ENCODE results near the gene PLK3. TPM values are rescaled to one million over a fixed set of nuclear protein-coding genes. Genes with fewer than 3 reads are reported as not detected.
"Not testable (repeated sequence)": the region's sequence is repeated elsewhere in the genome, so short reads cannot be mapped to it uniquely, and the experiment has no call there.

The PLK3 gene
- total RNA-seq, 1 donor from 2014 or later: 2.2 TPM

DNA sequence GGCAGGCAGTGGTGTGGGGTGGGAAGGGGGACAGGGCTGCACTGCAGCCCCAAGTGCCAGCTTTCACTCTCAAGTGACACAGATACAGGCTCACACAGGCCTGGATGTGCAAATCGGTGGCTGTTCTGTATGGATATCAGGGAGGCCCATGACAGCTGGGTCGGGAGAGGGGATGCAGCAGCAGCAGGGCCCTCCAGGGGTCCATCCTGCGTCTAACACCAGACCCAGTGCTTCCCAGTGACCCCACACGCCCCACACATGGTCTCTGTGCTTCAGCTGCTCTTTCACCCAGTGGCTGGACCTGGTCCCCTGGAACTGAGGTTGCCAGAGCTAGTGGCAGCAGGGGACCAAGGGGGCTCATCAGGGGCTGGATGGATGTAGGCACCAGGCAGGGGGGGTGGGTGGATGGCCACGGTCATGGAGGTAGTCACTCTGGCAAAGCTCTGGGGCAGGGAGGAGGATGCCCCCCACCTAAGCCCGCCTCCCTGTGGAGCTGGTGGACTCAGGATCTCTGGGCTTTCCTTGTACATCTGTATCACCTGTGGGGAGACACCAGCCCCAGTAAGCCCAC is 22.0 kb downstream of the PLK3 start:
- H3K27ac ChIP-seq: no peak overlapping the region
- H3K36me3 Mint-ChIP-seq: peaks cover 2% of the 10 kb centered on the region
- H3K4me2 ChIP-seq: no peak overlapping the region
- H3K79me2 ChIP-seq (ENCODE audit: low read depth): no peaks in the 10 kb centered on the region
- no peak overlapping the region for H3K4me3 Mint-ChIP-seq
- H3K27ac Mint-ChIP-seq: no peak overlapping the region
- DNase-seq (ENCODE audit: low spot score): no peak
- H4K20me1 ChIP-seq (ENCODE audit: low read depth): no peaks in the 10 kb centered on the region
- no peak overlapping the region for H3K4me3 ChIP-seq
- no peak overlapping the region for H3K9ac ChIP-seq
- peaks cover 8% of the 10 kb centered on the region for H3K4me1 ChIP-seq
- no peak overlapping the region for H2AFZ ChIP-seq (replicated peaks)
- H3F3A ChIP-seq (ENCODE audit: low read depth): peaks cover 26% of the 10 kb centered on the region
- peaks cover 12% of the 10 kb centered on the region for H3K27me3 Mint-ChIP-seq (ENCODE audit: insufficient read depth, low read depth)
- H3K4me1 Mint-ChIP-seq: peaks cover 27% of the 10 kb centered on the region
- H3K27me3 ChIP-seq: no peaks in the 10 kb centered on the region
- no peaks in the 10 kb centered on the region for H3K9me3 ChIP-seq (ENCODE audit: low read depth)
- H3K9me3 Mint-ChIP-seq: peaks cover 11% of the 10 kb centered on the region
- H3K36me3 ChIP-seq: no peaks in the 10 kb centered on the region
- TF ChIP-seq EZH2phosphoT487 (IDR thresholded peaks at IDR 0.05) (no peak), EZH2 (IDR thresholded peaks at IDR 0.05) (no peak)
- TF ChIP-seq, protein P1, sequence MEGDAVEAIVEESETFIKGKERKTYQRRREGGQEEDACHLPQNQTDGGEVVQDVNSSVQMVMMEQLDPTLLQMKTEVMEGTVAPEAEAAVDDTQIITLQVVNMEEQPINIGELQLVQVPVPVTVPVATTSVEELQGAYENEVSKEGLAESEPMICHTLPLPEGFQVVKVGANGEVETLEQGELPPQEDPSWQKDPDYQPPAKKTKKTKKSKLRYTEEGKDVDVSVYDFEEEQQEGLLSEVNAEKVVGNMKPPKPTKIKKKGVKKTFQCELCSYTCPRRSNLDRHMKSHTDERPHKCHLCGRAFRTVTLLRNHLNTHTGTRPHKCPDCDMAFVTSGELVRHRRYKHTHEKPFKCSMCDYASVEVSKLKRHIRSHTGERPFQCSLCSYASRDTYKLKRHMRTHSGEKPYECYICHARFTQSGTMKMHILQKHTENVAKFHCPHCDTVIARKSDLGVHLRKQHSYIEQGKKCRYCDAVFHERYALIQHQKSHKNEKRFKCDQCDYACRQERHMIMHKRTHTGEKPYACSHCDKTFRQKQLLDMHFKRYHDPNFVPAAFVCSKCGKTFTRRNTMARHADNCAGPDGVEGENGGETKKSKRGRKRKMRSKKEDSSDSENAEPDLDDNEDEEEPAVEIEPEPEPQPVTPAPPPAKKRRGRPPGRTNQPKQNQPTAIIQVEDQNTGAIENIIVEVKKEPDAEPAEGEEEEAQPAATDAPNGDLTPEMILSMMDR (IDR thresholded peaks at IDR 0.05): no peak

DNA sequence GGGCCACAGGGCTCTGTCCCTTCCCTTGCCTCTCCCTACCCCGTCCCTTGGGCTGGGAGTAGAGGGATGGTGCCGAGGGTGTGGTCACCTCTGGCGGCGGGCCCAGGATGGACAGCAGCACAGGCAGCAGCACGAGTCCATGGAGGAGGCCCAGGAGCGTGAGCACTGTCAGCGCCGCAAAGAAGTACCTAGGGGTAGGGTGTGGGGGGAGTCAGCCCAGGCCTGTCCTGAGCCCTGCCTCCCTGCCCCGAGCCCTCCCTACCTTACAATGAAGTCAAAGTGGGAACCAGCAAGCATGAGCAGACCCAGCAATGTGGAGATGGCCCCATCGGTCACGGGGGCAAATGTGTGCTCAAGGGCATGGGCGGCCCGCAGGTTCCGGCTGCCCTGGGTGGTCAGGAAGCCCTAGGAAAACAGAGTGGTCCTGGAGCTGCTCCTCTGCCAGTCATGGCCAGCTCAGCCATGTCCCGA is 22.8 kb downstream of the PLK3 start:
- Histone ChIP-seq H3K4me1 (peaks cover 8% of the 10 kb centered on the region), H3K27me3 (no peaks in the 10 kb centered on the region), H3K9me3 (ENCODE audit: low read depth) (no peaks in the 10 kb centered on the region), H3K9ac (no peak overlapping the region), H3K27ac (no peak overlapping the region), H2AFZ (replicated peaks) (no peak overlapping the region), H3K4me2 (no peak overlapping the region), H3K36me3 (no peaks in the 10 kb centered on the region), H3F3A (ENCODE audit: low read depth) (peaks cover 26% of the 10 kb centered on the region), H3K4me3 (no peak overlapping the region), H4K20me1 (ENCODE audit: low read depth) (no peaks in the 10 kb centered on the region), H3K79me2 (ENCODE audit: low read depth) (no peaks in the 10 kb centered on the region)
- Mint-ChIP-seq H3K27me3 (ENCODE audit: insufficient read depth, low read depth) (peaks cover 12% of the 10 kb centered on the region), H3K27ac (no peak overlapping the region), H3K4me3 (no peak overlapping the region), H3K9me3 (peaks cover 6% of the 10 kb centered on the region), H3K4me1 (peaks cover 22% of the 10 kb centered on the region), H3K36me3 (no peaks in the 10 kb centered on the region)
- DNase-seq (ENCODE audit: low spot score): no peak
- TF ChIP-seq EZH2phosphoT487 (IDR thresholded peaks at IDR 0.05): no peak
- TF ChIP-seq EZH2 (IDR thresholded peaks at IDR 0.05): no peak
- TF ChIP-seq, protein P1 (IDR thresholded peaks at IDR 0.05): no peak

DNA sequence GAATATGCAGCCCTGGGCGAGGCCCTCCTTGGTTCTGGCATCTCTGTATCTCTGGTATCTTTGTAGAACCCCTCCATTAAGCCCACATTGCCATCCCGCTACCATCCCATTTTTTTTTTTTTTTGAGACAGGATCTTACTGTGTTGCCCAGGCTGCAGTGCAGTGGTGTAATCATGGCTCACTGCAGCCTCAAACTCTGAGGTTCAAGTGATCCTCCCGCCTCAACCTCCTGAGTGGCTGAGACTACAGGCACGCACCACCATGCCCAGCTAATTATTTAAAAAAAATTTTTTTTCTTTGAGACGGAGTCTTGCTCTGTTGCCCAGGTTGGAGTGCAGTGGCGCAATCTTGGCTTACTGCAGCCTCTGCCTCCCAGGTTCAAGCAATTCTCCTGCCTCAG is 24.2 kb downstream of the PLK3 start:
- H3K27ac ChIP-seq; H3K4me1 ChIP-seq; H3K36me3 Mint-ChIP-seq; H3K4me2 ChIP-seq; H3K27ac Mint-ChIP-seq; H3K9ac ChIP-seq; H3K27me3 ChIP-seq; H3K4me3 Mint-ChIP-seq; H3K9me3 Mint-ChIP-seq; H4K20me1 ChIP-seq (ENCODE audit: low read depth); H3K36me3 ChIP-seq; H2AFZ ChIP-seq (replicated peaks); H3K4me3 ChIP-seq; H3K79me2 ChIP-seq (ENCODE audit: low read depth); DNase-seq (ENCODE audit: low spot score); H3K9me3 ChIP-seq (ENCODE audit: low read depth): not testable (repeated sequence)
- Mint-ChIP-seq H3K4me1 (peaks cover 15% of the 10 kb centered on the region), H3K27me3 (ENCODE audit: insufficient read depth, low read depth) (peaks cover 15% of the 10 kb centered on the region)
- peaks cover 15% of the 10 kb centered on the region for H3F3A ChIP-seq (ENCODE audit: low read depth)

DNA sequence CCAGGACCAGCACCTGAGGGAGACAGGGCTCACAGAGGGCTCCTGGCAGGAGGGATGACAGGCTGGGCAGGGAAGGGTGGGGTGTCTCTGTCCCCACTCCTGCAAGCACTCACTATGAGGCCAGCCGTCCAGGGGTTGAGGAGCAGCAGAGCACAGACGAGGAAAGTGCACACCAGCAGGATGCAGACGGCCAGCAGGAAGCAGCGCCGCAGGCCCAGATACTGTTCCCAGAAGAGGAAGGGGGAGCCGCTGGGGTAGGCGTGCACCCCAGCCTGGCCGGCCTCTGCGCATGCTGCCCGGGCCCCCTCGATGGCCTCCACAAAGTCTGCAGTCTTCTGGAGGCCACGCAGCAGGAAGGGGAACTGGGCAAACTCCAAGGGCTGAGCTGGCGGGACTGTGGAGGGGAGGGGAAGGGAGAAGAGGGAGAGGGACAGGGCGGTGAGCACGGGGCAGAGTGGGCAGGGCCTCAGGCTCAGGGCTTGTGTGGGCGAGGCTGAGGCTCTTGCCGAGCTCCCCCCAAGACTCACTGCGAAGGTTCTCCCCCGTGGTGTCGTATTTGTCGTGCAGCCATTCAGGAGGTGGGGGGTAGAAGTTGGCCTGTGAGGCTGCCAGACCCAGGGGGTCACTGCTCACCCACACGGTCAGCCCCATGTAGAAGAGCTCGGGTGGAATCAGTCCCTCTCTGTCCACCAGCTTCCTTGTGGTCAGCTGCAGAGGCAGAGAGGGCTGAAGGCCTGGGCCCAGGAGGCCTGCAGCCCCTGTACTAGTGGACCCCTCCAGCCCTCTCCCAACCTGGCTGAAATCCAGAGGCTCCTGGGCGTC is 26.4 kb downstream of the PLK3 start:
- Histone ChIP-seq H3K36me3 (no peaks in the 10 kb centered on the region), H3K4me2 (no peak overlapping the region), H3K9ac (no peak overlapping the region), H2AFZ (replicated peaks) (no peak overlapping the region), H3K4me1 (peaks cover 8% of the 10 kb centered on the region), H3K27ac (no peak overlapping the region), H4K20me1 (ENCODE audit: low read depth) (no peaks in the 10 kb centered on the region), H3K27me3 (no peaks in the 10 kb centered on the region), H3K79me2 (ENCODE audit: low read depth) (no peaks in the 10 kb centered on the region), H3F3A (ENCODE audit: low read depth) (no peaks in the 10 kb centered on the region), H3K9me3 (ENCODE audit: low read depth) (no peaks in the 10 kb centered on the region), H3K4me3 (no peak overlapping the region)
- Mint-ChIP-seq H3K4me3 (no peak overlapping the region), H3K4me1 (peaks cover 3% of the 10 kb centered on the region), H3K36me3 (no peaks in the 10 kb centered on the region), H3K9me3 (no peaks in the 10 kb centered on the region), H3K27ac (no peak overlapping the region), H3K27me3 (ENCODE audit: insufficient read depth, low read depth) (peaks cover 7% of the 10 kb centered on the region)
- TF ChIP-seq EZH2phosphoT487 (IDR thresholded peaks at IDR 0.05): no peak
- TF ChIP-seq, protein P1 (IDR thresholded peaks at IDR 0.05): no peak
- no peak for TF ChIP-seq EZH2 (IDR thresholded peaks at IDR 0.05)
- DNase-seq (ENCODE audit: low spot score): no peak

Data from neural progenitor cell (in vitro differentiated cells).